GM12878 (cell line): Measurements from ENCODE around the gene SLC39A5. TPM values are rescaled to one million over a fixed set of nuclear protein-coding genes. Genes with fewer than 3 reads are reported as not detected.

ENCODE experiments used
- KAT2A ChIP-seq: conservative IDR thresholded peaks from 2 replicates; pipeline ENCODE4 v1.6.1; 2011; ENCODE audit warnings: low read depth, low read length; ENCODE audit not compliant: control insufficient read depth
- NR2C1 ChIP-seq: fragments of 450-650 bp; IDR thresholded peaks from 2 replicates; pipeline ENCODE4 v1.6.1; 2017; ENCODE audit warnings: antibody characterized with exemption, mild to moderate bottlenecking, moderate library complexity
- SMC3 ChIP-seq: IDR thresholded peaks from 2 replicates; pipeline ENCODE4 v1.6.1; 2011; ENCODE audit warnings: low read length, improper control_type of control experiment, borderline replicate concordance
- USF1 ChIP-seq: IDR thresholded peaks from 2 replicates; pipeline ENCODE4 v1.6.1; 2011; ENCODE audit warnings: borderline replicate concordance, low read depth, mild to moderate bottlenecking, moderate library complexity, mixed read lengths, low read length; ENCODE audit not compliant: insufficient read depth; ENCODE audit errors: extremely low read length
- USF2 ChIP-seq: IDR thresholded peaks from 2 replicates; pipeline ENCODE4 v1.6.1; 2011; ENCODE audit warnings: low read depth, low read length, improper control_type of control experiment, borderline replicate concordance
- ZNF24 ChIP-seq: fragments of 450-650 bp; IDR thresholded peaks from 2 replicates; pipeline ENCODE4 v1.6.1; 2017; ENCODE audit warnings: antibody characterized with exemption, mild to moderate bottlenecking
- ZNF274 ChIP-seq: IDR thresholded peaks from one replicate; pipeline ENCODE4 v1.8.0; 2011; ENCODE audit not compliant: insufficient read length, insufficient read depth
- ZNF622 ChIP-seq: fragments of 450-650 bp; IDR thresholded peaks from 2 replicates; pipeline ENCODE4 v1.6.1; 2017; ENCODE audit warnings: mild to moderate bottlenecking, inconsistent platforms
- polyA plus RNA-seq, 11 experiments: library from polyadenylated mRNA; depleted of rRNA in 4 of 11; unstranded in 6 of 11; stranded (reverse) in 5 of 11; fragments of >200 nt; fragmentation: Nextera tagmentation in 4 of 11; fragmentation: Illumina TruSeq in 1 of 11; extraction: Ambion mirVana in 4 of 11; extraction: Trizol in 1 of 11; gene quantifications; 1 replicate in 1 of 11; 2 replicates in 10 of 11; pipeline versions ENCODE4 v1.2.1 to v1.2.3, GENCODE V29; 2011 to 2016; ENCODE audit warnings: inconsistent platforms in 2 of 11, missing spikeins in 2 of 11, low read depth in 1 of 11
- total RNA-seq, 4 experiments: library from RNA; depleted of rRNA in 3 of 4; stranded (reverse); fragments of >200 nt in 3 of 4; fragmentation: Illumina TruSeq in 1 of 4; extraction: Trizol in 1 of 4; gene quantifications; 2 replicates each; pipeline versions ENCODE4 v1.2.1 to v1.2.3, GENCODE V29; 2013 to 2021
- TF ChIP-seq, protein P1 (sequence below): fragments of 450-650 bp; IDR thresholded peaks from 2 replicates; pipeline ENCODE4 v1.6.1; 2017; ENCODE audit warnings: borderline replicate concordance
- TF ChIP-seq, protein P2 (sequence below): IDR thresholded peaks from 2 replicates; pipeline ENCODE4 v1.6.1; 2012; ENCODE audit warnings: low read depth, low read length, improper control_type of control experiment
- TF ChIP-seq, protein P3 (sequence below): fragments of 450-650 bp; IDR thresholded peaks from 2 replicates; pipeline ENCODE4 v1.6.1; 2016; ENCODE audit warnings: mild to moderate bottlenecking
- TF ChIP-seq, protein P4 (sequence below), 3 experiments: IDR thresholded peaks in 2 of 3; conservative IDR thresholded peaks in 1 of 3; 2 replicates each; pipeline ENCODE4 v1.5.1; 2011; ENCODE audit warnings: low read depth in 3 of 3, low read length in 3 of 3, mild to moderate bottlenecking in 3 of 3, control low read depth in 2 of 3, moderate library complexity in 2 of 3, inconsistent platforms in 1 of 3, mixed read lengths in 1 of 3; ENCODE audit not compliant: control insufficient read depth in 2 of 3, insufficient read depth in 1 of 3; ENCODE audit errors: extremely low read depth in 1 of 3

The SLC39A5 gene
- total and polyA plus RNA-seq, 10 of the 15 experiments (the other 5 are each of a cell fraction or from before 2014, with no cell fraction given) = 0.15 to 0.56 (median 0.15) TPM; not detected in 7

DNA sequence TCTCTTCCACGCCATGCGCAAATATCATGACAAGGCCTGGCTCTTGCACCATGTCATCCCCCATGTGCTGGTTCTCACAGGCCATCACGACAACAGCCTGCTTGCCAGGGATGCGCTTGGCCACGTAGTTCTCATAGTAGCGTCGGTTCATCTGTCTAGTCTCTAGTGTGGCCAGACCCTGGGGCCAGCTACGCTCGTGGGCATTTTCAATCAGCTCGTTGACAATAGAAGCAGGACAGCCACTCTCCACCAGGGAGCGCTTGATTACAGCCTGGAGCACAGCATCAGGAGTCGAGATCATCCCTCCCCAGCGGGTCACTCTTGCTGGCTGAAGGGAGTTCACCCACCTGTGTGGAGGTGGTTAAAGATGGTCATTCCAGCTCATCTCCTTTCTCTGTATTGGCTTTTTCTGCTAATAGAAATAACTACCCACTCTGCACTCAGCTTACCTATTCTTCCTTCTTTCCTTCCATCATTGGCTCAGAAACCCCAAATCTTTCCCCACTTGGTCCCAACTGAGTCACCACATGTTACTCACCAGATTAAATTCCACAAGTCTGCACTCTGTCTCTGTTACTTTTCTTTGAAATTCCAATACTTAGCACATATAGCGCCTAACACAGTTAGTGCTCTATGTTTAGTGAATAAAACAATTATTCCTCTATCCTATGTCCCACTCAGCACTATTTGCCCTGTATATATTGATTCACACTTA lies 23.2 kb upstream of the SLC39A5 start (continued):
- TF ChIP-seq, protein P1, sequence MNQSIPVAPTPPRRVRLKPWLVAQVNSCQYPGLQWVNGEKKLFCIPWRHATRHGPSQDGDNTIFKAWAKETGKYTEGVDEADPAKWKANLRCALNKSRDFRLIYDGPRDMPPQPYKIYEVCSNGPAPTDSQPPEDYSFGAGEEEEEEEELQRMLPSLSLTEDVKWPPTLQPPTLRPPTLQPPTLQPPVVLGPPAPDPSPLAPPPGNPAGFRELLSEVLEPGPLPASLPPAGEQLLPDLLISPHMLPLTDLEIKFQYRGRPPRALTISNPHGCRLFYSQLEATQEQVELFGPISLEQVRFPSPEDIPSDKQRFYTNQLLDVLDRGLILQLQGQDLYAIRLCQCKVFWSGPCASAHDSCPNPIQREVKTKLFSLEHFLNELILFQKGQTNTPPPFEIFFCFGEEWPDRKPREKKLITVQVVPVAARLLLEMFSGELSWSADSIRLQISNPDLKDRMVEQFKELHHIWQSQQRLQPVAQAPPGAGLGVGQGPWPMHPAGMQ = no peak
- TF ChIP-seq SMC3 (peak; percentile 62), ZNF24 (no peak), ZNF274 (no peak), ZNF622 (no peak), KAT2A (no peak), USF2 (no peak), NR2C1 (no peak), USF1 (no peak)
- TF ChIP-seq, protein P2, sequence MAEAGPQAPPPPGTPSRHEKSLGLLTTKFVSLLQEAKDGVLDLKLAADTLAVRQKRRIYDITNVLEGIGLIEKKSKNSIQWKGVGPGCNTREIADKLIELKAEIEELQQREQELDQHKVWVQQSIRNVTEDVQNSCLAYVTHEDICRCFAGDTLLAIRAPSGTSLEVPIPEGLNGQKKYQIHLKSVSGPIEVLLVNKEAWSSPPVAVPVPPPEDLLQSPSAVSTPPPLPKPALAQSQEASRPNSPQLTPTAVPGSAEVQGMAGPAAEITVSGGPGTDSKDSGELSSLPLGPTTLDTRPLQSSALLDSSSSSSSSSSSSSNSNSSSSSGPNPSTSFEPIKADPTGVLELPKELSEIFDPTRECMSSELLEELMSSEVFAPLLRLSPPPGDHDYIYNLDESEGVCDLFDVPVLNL = no peak
- TF ChIP-seq, protein P3, sequence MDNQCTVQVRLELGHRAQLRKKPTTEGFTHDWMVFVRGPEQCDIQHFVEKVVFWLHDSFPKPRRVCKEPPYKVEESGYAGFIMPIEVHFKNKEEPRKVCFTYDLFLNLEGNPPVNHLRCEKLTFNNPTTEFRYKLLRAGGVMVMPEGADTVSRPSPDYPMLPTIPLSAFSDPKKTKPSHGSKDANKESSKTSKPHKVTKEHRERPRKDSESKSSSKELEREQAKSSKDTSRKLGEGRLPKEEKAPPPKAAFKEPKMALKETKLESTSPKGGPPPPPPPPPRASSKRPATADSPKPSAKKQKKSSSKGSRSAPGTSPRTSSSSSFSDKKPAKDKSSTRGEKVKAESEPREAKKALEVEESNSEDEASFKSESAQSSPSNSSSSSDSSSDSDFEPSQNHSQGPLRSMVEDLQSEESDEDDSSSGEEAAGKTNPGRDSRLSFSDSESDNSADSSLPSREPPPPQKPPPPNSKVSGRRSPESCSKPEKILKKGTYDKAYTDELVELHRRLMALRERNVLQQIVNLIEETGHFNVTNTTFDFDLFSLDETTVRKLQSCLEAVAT = 0 out of 2 replicates have a peak, but pooled peaks have one; percentile 57
- TF ChIP-seq, protein P4, sequence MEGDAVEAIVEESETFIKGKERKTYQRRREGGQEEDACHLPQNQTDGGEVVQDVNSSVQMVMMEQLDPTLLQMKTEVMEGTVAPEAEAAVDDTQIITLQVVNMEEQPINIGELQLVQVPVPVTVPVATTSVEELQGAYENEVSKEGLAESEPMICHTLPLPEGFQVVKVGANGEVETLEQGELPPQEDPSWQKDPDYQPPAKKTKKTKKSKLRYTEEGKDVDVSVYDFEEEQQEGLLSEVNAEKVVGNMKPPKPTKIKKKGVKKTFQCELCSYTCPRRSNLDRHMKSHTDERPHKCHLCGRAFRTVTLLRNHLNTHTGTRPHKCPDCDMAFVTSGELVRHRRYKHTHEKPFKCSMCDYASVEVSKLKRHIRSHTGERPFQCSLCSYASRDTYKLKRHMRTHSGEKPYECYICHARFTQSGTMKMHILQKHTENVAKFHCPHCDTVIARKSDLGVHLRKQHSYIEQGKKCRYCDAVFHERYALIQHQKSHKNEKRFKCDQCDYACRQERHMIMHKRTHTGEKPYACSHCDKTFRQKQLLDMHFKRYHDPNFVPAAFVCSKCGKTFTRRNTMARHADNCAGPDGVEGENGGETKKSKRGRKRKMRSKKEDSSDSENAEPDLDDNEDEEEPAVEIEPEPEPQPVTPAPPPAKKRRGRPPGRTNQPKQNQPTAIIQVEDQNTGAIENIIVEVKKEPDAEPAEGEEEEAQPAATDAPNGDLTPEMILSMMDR (IDR thresholded peaks at IDR 0.05 in 2 of 3, conservative IDR thresholded peaks at IDR 0.05 in 1 of 3; ENCODE audit: control insufficient read depth in 2 of 3, extremely low read depth in 1 of 3, insufficient read depth in 1 of 3, low read depth in 3 of 3, low read length in 3 of 3) = peak; percentile 67 to 79 (median 75)
